ENCODE results near the gene PIGO.

Gene PIGO

GRCh38 chr9:35107297-35108290, 11.2 kb upstream of the PIGO start:
- DNase-seq = no peak

- DNase-seq = no peak
Observed at GRCh38 chr9:35106343-35106730, 9.9 kb upstream of the PIGO start.

GRCh38 chr9:35105571-35106342, 9.4 kb upstream of the PIGO start:
- DNase-seq = no peak

DNA sequence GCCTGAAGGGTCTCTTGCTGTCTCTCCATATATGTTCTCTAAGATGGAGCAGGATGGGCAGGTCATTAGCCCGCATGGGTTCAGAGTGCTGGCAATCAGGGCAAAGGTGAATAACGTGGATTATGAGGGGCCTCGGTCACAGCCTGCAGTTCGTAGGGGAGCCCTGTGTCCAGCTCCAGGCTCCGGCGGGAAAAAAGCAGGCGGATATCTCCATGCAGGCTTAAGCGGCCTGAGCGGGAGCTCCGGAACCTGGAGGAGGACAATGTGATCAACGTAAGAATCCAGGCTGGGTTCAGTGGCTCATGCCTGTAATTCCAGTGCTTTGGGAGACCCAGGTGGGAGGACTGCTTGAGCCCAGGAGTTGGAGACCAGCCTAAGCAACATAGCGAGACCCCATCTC, 8.7 kb upstream of the PIGO start:
- no peak for DNase-seq

- no peak for DNase-seq
Observed at GRCh38 chr9:35104586-35104985, 8.2 kb upstream of the PIGO start.

DNA sequence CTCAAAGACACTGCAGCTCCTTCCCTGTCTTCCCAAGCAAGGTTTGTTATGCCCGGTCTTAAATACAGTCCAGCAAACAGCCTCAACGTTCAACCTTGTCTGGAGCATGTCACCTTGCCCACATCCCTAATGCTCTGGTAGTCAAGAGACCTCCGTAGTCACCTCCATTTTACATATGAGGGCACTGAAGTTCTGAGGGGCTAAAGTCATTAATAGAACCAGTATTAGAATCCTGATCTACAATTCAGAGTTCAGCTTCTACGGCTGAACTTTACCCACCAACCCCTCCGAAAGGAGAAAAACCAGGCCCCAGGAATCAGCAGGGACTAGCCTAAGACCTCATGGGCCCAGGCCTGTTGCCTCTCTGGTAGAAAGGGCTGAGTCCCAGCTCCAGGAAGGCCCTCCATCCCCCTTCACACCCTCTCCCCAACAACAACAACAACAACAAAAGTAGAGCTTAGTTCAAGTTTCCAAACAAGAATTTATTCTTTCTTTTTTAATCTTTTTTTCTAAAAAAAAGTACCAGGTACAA, 7.3 kb upstream of the PIGO start:
- DNase-seq = no peak

GRCh38 chr9:35102769-35103659, 6.6 kb upstream of the PIGO start, which contains the start of gene STOML2:
TSS of gene STOML2 (minus strand) at chr9:35103131. CDS start at chr9:35103094, 37 bp downstream.
- DNase-seq = peak; percentile 62 to 98 (median 93)

DNA sequence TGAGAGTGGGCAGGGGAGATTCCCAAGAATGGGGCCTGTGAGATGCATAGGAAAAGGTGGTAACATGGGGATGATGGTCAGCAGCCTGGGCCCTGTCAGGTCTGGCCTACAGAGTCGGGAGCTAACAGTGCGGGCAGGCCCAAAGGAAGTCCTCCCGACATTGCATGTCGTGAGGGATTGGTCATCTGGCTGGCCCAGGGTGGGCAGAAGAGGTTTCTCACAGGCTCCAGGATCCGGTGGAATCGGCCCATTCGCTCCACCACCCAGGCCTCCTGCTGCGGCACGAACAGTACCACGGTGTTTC, 6.0 kb upstream of the PIGO start:
- peak in 5 of 58 donors; percentile 43 to 61 (median 46) for DNase-seq

DNA sequence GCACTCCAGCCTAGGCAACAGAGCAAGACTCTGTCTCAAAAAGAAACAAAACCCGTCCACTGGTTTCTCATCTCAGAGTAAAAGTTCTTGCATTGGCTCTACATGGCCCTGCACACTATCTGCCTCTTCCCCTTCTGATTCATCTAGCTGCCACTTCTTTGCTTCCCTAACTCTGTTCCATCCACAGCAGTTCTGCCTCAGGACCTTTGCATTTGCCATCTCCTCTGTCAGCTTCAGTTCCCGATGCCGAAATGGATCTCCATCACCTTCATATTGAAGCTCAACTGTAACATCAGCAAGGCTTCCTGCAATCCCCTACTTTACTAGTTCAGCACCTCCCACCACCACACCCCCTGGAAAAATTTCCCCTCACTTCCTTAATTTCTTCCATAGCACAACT, 1.2 kb upstream of the PIGO start:
- no peak for DNase-seq

DNA sequence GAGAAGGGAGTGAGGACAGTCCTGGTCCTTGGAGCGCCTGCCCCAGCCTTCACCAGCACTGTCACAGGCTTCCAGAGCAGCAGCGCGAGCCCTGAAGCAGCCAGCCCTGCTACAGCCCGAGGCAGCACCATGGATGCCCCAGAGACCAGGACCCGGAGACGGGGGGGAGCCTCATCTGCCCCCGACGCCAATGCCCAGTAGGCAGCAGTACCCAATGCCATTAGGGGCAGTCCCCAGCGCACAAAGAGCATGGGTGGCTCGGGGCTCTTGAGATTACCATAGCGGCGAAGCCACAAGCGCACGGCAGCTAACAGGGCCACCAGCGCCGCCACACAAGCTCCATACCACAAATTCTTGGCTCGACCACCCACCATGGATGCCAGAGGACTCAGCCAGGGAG, 4.9 kb downstream of the PIGO start:
- DNase-seq = no peak

DNA sequence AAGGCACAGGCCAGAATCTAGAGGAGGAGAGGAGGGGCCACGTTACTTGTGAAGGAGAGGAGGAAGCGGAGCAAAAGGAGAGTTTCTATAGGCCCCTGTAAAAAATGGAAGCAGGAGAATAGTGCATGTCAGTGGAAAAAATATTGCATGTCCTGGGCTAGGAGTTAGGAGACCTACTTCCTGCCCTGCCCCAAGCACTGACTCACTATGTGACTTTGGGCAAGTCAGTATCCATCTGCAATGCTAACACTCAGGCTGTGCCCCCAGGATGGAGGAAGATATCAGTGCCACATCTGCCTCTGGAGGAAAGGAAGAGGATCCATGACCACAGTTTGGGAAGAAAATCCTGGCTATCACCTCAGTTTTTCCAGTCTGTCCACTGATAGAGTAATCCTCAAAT, 7.0 kb downstream of the PIGO start:
- no peak for DNase-seq

- DNase-seq = no peak
Observed at GRCh38 chr9:35085078-35085477, 11.3 kb downstream of the PIGO start.

DNA sequence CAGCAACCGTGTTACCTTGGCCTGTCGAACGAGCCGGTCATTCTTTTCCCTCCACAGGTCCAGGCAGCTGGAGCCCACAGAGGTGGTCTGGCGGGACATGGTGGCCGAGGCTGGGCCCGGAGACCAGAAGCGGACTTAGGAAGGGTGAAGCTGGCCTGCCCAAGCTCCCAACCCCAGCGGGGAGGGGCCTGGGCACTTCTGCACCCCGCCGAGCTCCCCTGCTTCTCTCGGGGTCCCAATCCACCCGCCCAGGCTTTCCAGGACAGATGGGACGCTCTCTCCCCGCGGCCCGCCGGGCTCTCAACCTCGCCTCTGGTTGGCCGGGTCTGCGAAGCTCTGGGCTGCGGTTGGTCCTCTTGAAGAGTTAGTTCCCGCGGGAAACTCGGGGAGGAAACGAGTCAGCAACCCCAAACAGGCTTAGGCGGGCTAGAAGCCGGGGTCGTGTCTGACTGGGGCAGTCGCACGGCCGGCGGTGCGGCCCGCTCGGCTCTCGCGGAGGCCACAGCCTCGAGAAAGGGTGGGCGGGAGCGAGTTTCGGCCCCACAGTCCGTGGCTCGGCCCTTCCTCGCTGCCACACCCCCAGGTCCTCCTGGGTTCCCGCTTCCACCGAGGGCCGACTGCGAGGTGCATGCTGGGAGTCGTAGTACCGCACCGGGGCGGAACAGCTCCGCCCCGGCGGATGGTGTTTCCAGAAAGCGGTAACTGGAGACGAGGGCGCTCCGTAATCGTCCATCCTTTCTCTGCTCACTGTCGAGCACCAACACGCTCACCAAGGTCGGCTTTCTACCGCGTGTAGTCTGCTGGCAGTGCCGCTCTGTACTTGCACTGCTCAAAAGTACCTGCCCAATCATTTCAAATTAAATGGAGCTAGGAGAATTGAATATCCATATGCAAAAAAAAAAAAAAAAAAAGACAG, 16.7 kb downstream of the PIGO start, which contains the start of gene FANCG:
Gene FANCG (minus strand): TSS at position 517 of the 916 bp plus-strand sequence. CDS start 418 bp downstream, at position 99.
- peak; percentile 17 to 95 (median 88) for DNase-seq

GRCh38 chr9:35079041-35079425, 17.4 kb downstream of the PIGO start:
- DNase-seq = no peak

- DNase-seq = no peak
Observed at GRCh38 chr9:35078066-35078465, 18.3 kb downstream of the PIGO start.

DNA sequence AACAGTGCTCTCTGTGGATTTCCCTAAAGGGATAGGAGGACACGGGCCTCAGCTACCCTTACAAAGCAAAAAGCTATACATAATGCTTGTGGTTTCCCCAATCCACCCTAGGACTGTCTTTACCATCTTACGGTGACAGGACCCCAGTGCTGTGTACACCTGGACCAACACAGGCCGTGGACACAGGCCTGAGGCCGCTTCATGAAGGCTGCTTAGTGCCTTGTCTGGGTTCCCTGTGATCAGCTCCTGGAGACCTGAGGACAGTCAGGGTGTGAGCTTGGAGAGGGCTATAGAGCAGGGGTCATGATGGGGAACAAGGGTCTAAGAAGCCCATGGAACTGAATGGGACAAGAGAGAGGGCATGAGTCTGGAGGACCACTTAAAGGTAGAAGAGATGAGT, 19.5 kb downstream of the PIGO start:
- DNase-seq = no peak

DNA sequence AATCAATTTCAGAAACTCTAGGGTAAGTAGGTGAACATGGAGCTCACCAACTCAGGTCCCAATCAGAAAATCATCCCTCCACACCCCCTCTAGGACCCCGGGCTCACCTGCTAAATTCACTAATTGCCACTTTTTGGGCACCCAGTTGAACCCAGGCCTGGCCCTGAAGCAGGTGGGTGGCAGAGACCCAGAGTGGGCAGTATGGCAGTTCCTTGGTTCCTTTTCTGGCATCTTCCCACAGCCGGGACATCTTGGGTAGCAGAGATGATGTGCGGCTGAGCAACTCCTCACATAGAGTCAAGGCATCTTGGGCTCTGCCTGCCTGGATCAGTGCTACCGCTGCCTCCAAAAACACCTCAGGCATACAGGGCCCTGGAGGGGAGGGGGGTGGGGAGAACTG, 21.0 kb downstream of the PIGO start:
- DNase-seq = no peak

- no peak for DNase-seq
Observed at GRCh38 chr9:35074791-35075190, 21.6 kb downstream of the PIGO start.

GRCh38 chr9:35074141-35074540, 22.2 kb downstream of the PIGO start:
- no peak for DNase-seq

DNA sequence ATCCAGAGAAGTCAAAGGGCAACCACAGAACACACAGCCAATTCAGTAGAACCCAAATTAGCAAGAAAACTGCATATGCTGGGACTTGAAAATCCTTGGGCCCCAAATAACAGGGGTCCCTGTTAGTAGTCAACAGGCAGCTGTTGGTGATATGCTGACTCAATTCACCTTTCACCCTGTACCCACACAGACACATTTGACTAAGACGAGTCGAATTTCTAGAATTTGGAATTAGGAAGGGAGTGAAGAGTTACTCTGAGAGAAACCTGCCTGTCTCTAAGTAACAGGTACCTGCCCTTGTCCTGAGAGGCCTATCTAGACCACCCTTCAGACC, 23.1 kb downstream of the PIGO start:
- no peak for DNase-seq

Measured in anterior cingulate cortex (tissue), 58 donors.